Measurements from ENCODE around the gene MEGF9.

MEGF9 gene

DNA sequence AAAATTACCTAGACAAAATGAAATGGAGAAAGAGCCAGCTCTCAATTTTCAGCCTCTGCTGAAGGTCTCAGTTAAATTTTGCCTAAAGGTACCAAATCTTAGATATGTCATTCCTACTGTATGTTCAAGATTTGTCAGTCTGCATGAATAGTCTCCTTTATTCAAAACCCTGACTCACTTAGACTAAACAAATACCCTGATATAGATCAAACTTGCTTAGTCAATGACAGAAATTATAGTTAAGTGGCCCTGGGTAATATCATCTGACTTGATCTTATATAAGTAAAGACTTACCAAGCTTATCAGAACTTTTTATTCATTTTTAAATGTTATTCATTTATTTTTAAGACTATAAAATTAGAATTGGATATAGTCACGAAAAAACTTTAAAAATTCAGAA lies 12.2 kb downstream of the MEGF9 start:
- no peak for DNase-seq

DNA sequence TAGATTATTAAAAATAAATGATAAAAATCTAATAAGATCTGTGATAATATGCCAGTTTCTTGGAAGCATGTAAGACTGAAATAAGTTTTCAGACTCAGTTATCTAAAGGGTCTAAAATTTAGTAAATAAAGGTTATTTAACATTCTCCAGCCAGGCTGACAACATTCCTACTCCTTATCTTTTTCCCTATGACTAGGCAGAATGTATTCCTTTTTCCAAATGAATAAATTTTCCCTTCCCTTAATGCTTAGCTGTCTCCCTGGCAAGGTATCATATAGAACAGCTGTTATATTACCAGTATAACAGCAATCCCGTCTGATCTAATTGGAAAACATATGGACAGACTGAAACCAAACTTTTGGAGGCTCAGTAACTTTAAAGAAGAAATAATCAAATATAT lies 13.0 kb downstream of the MEGF9 start:
- DNase-seq = no peak

DNA sequence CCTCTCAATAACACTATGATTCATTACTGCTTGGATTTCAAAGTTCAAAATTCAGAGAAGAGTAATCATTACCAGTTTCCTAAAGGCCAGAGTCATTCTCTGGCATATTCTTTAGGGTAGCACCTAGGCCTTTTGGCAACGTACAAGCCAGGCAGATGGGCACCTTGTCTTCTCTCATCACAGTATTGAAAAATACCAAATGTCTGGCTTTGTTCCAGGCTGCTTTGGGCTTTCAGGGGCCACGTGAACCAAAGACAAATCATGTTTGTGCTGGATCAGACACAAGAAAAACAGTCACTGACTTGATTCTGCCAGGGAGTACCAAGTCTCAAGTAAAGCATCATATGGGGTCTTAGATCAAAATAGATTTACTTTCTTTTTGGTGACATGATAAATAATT lies 15.5 kb downstream of the MEGF9 start:
- DNase-seq = no peak

DNA sequence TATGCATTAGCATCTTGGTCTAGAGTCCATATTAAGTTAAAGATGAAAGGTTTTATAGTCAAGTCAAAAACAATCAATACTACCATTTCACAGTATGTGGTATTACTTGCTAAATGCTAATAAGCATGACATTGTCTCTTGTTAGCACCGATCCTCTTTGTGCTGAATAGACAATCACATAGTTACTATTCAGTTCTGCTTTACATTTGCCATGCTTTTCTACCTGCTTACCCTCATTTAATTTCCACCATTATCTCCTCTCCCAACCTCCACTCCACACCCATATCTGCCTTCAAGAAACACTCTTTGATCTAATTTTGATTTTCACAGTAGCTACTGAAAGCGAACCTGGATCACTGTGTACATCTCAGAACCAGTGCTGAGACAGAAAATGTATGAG lies 16.8 kb downstream of the MEGF9 start:
- DNase-seq = no peak

DNA sequence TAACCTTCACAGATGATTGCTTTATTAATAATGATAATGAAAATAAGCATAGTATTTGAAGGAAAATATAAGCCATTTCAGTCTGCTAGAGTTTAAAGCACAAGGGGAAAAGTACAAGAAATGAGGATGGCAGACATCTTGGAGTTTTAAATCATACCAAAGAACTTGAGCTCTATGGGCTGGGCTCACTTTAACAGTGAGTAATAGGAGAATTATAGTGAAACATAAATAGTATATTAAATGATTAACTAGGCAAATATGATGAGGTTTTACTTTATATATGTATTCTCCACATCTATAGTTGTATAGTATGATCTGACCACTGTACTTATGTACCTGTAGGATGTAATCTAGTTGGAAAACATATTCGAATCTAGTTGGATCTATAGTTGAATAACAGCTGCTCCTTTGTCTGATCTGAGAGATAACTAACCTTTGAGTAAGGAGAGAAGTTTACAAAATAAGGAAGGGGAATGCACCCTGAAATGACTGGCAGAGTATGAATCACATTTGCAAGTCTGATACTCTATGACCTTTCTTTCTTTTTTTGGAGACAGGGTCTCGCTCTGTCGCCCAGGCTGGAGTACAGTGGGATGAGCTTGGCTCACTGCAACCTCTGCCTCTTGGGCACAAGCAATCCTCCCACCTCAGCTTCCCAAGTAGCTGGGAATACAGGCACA lies 17.6 kb downstream of the MEGF9 start:
- DNase-seq = no peak

DNA sequence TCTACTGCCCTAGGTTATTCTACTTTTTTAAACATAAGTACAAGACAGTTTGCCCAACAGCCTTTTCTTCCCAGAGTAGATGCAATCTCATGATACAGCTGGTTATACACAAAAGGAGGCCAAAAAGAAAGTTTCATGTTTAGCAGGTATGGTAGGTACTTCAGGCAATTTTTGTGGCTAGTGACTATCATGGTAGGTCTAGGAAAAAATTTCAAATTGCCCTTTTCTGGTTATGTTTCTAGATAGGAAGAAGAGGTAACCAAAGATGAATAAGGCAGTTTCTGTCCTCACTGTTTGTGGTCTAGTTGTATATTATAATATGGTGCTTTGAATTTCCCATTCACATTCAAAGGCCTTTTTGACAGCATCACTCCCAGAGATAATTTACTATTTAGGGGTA lies 19.7 kb downstream of the MEGF9 start:
- DNase-seq = no peak

DNA sequence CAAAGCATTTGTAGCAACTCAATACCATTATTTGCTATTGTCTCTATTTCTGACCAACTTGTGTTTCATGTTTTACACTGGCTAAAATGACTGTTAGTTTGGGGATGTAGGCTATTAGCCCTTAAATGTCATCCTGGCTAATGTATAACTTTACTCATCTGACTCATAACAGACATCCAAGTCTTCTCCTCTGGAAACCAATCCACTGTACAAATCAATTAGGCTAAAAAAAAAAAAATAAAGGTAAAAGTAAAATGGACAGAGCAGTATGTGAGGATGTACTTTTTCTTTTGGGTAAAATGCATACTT lies 20.6 kb downstream of the MEGF9 start:
- no peak for DNase-seq

DNA sequence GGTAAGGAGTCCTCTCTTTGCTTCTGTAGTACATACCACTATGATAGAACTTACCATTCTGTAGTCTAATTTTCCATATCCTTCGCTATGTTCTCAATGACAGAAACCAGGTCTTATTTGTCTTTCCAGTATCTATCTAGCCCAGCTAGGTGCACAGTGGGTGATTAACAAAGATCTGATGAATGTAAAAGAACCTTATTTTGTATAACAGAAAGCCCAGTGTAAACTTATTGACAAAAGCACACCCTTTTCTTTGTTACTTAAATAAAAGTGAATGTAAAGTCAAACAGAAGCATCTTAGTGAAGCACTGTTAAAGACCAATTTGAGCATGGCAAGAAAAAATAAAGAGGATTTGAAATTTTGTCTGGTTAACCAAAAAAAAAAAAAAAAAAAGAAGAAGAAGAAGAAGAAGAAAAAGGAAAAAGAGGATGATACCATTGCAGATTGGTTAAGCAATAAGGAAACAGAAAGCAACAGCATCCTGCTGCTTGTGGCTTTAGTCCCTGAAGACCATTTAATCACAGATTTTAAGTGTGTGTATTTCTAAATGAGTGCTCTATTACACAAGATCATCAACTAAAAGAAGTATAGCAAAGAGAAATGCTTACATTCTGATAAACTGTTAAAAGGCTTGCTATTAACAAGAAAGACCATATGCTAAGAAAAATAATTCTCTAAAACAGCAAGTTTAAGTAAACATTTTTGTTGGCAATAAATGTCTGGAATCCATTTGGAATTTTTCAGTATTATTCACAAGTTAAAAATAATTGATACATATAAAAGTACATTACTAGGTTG lies 21.2 kb downstream of the MEGF9 start:
- peak; percentile 49 for DNase-seq

DNA sequence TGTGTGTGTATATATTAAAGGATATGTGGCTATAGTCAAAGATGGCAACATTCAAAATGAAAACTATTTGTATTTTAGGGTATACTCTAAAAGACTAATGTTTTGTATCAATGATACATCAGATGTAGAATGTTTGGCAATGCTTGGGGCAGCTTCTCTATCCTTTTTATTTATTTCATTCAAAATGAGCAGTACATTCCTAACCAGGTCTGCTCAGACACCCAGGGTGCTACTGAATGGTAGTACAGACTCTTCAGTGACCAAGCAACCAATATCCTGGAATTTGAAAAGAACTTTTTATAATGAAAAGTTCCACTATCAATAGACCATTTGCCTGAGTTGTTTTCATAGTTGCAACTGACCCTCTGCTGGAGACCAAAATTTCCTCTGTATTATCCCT lies 23.9 kb downstream of the MEGF9 start:
- DNase-seq = no peak

DNA sequence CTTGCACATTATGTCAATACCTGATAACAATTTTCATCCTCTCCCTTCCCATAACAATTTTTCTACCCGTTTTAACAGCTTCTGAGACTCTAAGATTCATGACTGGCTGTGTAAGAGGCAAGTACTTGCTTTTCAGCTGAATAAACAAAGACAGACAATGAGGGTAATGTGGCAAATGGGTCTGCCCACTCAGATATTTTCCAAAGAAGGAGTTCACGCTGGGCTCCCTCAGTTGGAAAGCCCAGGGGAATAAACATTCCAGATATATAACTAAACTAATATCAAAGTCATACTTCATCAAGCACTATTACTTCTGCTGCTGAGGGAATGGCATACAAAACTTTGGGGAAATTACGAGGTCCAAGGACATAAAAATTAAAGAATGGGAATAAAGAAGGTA lies 24.4 kb downstream of the MEGF9 start:
- DNase-seq = peak; percentile 45

DNA sequence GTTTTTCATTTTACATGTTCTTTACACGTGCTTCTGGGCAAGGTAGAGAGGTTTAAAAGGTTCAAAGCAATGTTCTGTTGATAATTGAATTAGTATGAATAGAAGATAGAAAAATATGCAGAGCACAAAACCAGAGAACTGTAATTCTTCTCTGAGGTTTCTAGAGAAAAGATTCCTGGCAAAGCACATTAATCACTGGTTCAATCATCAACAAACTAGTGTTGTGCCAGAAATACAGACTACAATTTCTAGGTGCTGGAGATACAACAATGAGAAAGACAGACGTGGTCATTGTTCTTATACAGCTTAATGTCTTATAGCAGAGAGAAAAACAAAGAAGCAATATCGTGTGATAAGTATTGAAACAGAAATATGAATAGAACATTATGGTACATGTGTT lies 25.5 kb downstream of the MEGF9 start:
- no peak for DNase-seq

DNA sequence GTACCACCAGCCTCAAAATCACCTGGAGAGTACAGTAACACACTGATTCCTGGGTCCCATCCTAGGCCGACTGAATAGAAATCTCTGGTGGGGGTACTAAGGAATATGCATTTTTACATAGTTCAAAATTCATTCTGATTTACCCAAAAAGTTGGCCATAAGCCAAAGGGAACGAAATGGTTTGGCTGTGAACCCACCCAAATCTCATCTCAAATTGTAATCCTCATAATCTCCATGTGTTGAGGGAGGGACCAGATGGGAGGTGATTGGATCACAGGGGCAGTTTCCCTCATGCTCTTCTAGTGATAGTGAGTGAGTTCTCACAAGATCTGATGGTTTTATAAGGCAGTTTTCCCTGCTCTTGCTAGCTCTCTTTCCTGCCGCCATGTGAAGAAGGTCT lies 31.1 kb downstream of the MEGF9 start:
- DNase-seq = no peak

DNA sequence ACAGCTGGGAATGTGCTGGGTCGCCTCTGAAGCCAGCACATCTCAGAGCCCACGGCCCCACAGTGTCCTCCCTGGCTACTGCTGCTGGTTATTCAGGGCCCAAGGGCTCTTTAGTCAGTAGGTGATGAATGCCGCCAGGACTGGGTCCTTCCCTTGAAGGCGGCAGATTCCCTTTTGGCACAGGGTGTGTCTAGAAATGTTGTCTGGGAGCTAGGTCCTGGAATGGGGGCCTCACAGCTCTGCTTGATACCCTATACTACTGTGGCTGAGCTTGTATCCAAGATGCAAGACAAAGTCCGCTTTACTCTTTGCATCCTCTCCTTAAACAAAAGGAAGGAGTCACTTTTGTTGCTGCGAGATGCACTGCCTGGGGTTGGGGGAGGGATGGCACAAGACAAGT lies 33.1 kb downstream of the MEGF9 start:
- no peak for DNase-seq

DNA sequence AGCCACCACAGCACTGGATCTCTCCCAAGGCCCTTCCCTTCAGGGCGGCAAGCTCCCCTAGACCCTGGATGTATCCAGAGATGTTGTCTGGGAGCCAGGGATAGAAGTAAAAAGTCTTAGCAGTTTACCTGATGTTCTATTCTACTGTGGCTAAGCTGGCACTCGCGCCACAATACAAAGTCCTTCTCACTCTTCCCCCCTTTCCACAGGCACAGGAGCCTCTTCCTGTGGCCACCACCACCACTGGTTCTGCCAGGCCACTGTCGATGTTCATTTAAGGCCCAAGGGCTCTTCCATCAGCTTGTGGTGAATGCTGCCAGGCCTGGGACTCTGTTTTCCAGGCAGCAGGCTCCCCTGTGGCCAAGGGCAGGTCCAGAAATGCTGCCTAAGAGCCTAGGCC lies 33.7 kb downstream of the MEGF9 start:
- no peak for DNase-seq

DNA sequence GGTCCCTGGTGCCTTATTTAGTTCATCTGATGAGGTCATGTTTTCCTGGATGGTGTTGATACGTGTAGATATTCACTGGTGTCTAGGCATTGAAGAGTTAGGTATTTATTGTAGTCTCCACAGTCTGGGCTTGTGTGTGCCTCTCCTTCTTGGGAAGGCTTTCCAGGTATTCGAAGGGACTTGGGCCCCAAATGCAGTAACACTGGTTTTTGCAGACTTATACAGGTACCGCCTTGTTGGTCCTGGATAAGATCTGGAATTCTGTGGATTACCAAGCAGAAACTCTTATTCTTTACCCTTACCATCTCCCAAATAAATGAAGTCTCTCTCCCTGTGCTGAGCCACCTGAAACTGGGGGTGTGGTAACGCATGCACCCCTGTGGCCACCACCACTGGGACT lies 34.1 kb downstream of the MEGF9 start:
- DNase-seq = no peak

DNA sequence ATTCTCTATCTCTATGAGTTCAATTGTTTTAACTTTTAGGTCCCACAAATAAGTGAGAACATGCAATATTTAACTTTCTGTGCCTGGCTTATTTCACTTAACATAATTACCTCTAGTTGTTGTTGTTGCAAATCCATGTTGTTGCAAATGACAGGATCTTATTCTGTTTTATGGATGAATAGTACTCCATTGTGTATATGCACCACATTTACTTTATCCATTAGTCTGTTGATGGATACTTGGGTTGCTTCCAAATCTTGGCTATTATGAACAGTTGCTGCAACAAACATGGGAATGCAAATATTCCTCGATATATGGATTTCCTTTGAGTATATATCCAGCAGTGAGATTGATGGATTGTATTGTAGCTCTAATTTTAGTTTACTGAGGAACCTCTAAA lies 36.3 kb downstream of the MEGF9 start:
- no peak for DNase-seq

DNA sequence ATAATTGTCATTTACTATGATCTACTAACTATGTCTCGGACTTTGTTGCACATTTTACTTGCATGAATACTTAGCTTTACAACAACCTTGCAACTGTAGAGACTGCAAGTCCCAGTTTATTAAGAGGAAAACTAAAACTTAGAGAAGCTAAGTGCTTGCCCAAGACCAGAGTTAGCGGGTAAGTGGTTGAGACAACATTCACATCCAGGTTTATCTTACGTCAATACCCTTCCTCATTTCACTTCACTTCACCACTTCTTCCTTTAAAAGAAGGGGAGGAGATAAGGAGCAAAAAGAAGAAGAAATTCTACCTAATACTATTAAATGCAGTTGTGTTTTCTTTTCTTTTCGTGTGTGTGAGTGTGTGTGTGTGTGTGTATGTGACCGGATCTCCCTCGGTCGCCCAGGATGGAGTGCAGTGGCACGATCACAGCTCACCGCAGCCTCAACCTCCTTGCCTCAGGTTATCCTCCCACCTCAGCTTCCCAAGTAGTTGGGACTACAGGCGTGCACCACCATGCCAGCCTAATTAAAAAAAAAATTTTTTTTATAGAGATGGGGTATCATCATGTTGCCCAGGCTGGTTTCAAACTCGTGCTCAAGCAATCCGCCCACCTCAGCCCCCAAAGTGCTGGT lies 37.4 kb downstream of the MEGF9 start:
- no peak for DNase-seq

DNA sequence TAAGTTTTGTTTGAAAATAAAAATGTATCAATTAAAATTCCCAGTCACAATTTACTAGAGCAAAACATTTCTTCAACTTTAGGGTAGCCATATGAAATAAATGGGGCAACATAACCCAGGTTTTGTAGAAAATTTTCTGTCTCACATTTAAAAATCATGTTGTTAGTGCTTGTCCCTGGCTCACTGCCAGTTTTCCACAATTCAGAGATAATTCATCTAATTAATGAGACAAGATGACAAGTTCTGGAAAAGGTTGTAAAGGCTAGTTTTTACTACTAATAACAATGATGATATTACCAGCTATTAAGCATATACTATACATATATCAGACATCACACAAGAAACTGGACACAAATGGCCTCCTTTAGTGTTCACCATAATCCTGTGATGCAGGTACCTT lies 45.9 kb downstream of the MEGF9 start:
- no peak for DNase-seq

DNA sequence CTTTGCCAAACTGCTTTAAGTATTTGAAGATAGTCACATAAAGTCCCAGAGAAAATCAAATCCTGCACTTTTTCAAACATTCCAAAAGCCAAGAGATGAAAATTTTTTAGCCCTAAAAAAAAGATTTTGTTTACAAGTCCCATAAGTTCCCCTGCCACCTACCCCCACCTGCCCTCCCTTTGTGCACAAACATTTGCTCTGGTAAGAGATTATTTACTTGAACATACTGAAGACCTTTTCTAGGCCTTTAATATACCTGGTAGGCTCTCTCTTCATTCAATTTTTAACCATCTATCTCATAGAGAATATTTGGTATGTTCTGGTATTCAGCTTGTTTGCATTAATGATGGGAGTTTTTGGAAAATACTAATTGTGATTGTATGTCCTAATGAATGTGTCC lies 50.3 kb downstream of the MEGF9 start:
- DNase-seq = no peak

DNA sequence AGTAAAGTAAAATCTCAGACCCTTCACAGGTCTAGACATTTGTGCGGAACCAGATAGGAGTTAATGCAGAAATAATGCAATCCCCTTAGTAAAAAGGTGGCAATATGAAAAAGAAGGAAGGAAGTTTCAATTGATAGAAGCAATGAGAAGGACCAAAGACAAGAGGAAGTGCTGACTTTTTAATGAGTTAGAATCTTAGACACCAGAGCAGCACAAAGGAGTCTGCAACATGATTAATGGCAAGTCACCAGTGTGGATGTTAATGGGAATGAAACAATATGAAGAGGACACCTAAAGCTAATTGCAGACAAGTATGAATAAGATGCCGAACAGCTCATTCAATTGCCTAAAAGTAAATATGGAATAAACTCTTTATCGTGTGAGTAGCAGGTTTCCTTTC lies 50.9 kb downstream of the MEGF9 start:
- no peak for DNase-seq

DNA sequence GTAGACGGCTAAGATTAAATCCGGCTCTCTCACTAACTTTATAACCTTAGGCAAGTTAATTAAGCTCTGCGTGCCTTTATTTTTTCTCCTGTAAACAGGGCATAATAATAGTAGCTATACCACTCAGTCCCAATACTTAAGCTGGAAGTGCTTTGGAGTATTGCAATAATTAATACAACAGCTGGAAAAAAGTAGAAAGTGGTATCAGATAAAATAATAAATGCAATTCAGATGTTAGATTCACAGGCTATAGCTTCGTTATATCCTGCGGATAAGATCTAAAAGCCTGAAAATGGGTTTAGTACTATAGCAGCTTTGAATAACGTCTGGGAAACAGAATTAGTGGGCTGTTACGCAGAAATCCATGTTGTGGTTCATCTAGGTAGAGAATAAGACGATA lies 51.8 kb downstream of the MEGF9 start:
- no peak for DNase-seq

DNA sequence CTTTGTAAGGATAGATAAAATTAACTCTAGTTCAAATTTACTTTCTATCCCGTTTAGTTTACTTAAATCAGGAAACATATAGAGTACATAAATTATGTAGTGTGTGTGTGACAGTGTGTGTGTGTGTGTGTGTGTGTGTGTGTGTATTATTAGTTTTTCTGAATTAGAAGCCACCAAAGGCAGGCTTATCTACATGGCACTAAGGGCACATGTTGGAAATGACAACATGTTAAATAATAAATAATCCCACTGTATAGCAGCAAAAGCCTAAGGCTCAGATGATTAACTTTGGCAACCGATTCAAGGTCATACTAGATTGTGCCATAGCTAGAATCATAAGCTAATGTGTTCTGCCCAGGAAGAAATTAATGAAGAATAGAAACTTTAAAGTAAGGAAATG lies 54.6 kb downstream of the MEGF9 start:
- no peak for DNase-seq

DNA sequence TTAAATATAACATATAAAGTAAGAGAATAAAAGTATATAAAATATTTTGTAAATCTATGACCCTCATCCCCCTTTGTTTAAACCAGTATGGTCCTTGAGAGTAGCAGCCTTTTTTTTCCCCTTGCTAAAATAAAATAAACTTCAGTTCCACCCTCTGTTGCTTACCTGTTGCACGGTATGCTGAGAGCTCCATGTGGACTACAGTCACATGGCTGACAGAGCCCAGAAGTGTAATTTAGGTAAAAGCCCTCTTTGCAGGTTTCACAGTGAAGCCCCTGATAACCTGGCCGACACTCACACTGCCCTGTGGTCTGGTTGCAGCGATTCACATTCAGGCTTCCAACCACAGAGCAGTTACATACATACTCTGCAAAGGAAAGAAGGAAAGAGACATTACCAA lies 55.1 kb downstream of the MEGF9 start:
- no peak for DNase-seq

DNA sequence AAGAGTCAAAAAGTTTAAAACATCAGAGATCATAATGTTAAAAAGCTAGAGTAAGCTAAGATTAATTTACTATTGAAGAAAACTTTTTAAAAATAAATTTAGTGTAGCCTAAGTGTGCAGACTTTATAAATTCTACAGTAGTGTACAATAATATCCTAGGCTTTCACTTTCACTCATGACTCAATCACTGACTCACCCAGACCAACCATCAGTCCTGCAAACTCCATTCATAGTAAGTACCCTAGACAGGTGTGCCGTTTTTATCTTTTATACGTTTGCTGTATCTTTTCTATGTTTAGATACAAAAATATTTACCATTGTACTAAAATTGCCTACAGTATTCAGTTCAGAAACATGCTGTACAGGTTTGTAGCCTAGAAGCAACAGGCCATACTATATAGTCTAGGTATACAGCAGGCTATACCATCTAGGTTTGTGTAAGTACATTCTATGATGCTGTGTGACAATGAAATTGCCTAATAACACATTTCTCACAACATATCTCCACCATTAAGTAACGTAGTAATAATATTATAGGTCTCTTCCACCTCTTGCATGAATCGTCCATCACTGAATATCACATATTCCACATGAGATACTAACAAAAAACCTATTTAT lies 59.2 kb downstream of the MEGF9 start:
- DNase-seq = peak; percentile 29

Data from fibroblast of upper back skin (primary cell).